Activated CD4-positive, alpha-beta T cell treated with anti-CD3 and anti-CD28 coated beads, Interleukin-2, amount 50 U/mL, for 48 hours (primary cell): Measurements from ENCODE around the gene MICU2.

Source experiments
- DNase-seq, 2 experiments: peaks; one replicate each; pipeline ENCODE4 v3.0.0-alpha.2; 2020

MICU2 gene, protein sequence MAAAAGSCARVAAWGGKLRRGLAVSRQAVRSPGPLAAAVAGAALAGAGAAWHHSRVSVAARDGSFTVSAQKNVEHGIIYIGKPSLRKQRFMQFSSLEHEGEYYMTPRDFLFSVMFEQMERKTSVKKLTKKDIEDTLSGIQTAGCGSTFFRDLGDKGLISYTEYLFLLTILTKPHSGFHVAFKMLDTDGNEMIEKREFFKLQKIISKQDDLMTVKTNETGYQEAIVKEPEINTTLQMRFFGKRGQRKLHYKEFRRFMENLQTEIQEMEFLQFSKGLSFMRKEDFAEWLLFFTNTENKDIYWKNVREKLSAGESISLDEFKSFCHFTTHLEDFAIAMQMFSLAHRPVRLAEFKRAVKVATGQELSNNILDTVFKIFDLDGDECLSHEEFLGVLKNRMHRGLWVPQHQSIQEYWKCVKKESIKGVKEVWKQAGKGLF

DNA sequence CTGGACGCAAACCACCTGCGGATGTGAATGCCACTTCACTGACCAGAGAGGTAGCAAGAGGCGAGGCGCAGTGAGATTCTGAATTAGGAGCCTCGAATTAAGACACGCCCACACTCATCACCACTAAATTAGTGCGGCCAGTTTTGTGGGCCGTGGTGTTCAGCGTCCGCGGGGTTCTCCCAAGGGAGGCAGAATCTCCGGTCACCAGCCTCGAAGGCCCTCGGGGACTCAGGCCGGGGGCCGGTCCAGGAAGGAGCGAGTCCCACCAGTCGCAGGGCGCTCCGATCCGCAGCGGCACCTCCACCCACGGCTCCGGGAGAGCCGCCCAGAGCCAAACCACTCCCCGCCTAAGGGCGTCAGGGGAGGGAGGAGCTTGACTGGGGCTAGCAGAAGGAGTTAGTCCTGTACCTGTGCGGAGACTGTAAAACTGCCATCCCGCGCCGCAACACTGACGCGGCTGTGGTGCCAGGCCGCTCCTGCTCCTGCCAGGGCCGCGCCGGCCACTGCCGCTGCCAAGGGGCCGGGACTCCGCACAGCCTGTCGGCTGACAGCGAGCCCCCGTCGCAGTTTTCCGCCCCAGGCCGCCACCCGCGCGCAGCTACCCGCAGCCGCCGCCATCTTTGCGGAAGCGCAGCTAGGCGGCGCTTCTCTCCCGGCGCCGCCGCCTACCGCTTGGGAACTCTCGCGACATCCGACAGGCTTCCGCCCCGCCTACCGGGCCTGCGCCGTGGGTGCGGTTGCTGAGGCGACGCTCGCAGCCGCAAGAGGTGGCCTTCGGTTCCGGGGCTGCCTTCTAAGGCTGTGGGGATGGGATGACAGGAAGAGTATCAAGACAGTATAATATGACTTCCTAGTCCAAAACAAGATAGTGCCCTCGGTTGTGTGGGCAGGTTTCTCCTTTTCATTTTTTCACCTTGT lies at the start of gene MICU2:
TSS of gene MICU2 (minus strand) at position 640 of the 918 bp plus-strand sequence. CDS start at position 618, 22 bp downstream.
- DNase-seq, result peak; percentile 94 to 95

DNA sequence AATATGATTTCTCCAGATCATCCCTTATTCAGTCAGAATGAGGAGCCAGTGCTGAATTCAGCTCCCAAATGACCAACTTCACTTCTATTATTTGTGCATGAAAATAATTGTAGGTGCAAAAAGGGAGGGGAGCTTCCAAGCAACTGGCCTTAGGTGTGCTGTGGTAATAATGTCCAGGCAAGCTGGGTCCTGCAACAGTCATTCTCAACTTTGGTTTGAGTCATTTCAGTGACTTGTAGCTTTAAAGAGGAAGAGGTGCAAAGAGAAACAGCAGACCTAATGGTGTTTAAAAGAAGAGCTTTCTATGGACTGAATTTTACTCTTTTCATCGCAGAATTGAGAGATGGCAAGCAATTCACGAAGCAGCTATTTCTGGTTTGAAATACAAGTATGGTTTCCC lies 37.7 kb upstream of the MICU2 start:
- no peak for DNase-seq

DNA sequence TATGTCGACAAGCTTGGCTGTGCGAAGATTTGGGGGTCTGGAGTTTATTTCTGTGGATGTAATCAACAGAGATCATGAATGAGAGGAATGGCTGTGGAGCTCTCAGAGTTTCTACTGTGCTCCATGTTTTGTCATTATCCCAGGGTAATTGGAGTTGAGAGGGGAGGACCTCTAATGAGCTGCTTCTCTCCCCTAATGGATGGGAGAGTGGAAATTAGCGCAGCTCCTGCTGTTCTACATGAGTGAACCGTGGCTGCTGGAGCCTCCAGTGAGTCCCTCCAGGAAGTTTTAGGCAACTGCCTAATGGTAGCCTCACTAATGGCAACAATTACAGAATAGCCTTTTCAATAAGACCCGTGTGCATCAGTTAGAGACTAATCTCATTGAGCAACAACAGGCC lies 35.6 kb upstream of the MICU2 start:
- DNase-seq, result no peak

DNA sequence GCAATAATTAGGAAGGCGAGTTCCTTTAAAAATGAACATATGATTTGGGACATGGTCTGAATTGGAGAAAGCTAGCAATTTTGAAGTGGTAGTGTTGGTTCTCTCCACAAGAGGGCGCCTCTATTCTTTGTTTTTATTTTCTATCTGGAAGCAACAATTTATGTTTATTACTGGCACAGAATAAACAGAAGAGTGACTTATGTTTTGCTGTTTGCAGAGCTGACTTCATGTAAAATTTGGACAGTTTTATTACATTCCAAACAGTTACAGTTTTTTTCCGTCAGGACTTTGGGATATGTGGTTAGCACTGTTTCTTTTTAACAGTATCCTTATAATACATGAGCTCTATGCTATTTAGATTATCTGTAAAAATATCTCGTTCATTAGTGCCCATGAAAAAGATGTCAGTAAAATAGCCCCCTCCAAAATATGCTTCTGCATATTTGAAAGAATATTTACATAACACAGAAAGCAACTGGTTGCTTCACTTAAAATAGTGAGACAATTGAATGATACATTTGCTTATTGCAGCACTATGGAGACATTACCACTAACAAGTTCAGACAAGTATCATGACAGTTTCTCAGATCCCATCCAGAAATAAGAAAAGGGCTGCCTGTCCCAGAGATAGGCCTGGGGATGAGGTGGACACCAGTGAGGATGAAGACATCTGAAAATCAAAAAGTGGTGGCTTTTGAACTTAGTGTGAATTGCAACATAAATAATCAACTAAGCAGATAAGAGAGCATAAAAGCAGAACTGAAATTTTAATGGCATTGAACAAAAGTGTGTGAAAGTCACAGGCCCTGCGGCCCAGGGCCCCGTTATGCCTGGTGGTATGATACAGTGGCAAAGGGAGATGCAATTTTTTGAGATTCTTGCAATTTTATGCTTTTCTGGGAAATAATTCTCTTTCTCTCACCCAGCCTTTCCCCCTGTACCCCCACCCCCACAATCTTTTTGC lies 34.6 kb upstream of the MICU2 start:
- DNase-seq, result peak; percentile 7 to 25

DNA sequence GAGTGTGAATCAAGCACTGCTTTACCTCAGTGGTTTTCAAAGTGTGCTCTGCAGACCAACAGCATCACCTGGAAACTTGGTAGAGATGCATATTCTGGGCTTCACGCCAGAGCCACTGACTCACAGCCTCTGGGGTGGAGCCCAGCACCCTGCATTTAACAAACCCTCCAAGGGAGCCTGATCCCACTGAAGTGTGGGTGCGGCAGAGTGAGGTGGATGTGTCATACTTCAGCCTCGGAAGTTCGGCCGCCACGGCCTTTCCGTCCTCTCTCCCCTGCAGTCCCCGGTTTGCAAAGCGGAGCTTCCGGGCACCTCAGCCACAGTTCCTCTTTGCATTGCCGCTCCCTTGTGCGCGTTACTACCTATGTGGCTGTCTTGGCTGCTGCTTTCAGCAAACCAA lies 33.3 kb upstream of the MICU2 start:
- peak; percentile 21 to 31 for DNase-seq

DNA sequence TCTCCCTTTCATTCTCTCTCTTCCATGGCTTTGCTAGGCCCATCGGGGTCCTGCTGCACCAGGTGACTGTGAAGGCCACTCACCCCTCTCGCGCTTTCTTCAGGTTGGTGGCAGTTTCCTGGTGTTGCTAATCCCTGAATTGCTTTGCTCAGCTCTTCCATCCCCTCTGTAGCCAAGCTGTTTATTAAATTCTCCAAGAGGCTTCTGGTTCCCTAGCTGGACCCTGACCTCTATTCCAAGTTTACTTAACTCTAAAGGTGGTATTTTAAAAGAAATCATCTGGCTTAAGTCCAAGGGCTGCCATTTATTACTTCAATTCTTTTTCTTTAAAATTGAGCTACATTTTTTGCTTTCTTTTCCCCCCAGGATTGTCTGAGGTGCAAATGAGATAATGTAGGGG lies 32.7 kb upstream of the MICU2 start:
- DNase-seq, result no peak

DNA sequence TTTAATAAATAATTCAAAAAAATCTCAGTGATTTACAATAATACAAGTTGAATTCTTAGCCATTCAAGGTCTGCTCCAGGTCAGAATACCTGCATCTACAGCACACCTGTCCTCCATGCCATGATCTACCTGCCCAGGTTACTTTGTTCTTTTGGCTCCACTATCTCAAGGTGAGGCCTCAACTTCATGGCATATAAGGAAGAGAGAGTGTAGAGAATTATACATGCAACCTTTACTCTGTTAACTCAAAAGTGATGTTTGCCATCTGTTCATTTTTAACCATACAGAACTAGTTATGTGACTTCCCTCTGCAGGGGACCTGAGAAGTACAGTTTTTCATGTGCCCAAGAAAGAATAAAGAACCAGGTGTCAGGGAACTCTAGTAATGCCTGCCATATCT lies 28.2 kb upstream of the MICU2 start:
- no peak for DNase-seq

DNA sequence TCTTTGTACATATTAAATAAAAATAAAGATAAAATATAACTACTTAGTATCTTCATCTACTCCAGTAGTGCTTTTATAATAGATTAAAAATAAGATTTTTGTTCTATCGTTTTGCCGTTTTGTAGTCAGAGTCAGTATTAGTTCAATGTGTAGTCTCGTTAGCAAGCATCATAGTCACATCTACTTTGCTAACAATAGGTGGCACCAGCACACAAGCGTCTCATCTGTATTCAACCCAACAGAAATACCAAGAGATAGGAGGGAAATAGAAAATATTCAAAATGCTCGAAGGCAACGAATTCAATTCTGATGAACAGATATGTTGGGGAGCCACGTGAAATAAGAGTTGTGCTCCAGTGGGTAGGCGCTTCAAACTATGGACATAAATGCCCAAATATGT lies 21.4 kb upstream of the MICU2 start:
- no peak for DNase-seq

DNA sequence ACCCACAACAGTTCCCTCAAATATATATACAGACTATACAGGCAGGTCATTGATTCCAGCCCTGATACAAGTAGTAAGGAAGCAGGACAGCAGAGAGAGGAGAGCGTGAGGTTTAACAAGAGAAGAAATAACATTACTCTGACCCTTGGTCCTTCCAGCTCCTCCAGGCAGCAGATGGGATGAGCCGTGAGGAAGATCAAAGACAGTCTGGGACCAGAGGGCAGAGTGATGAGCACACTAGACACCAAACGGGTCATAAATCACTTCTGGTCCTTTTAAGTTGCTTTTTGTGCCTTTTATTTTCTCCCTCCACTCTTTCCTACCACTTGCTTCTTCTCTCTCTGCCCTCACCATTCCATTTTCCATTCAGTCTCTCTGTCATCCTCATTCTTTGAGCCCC lies 16.9 kb upstream of the MICU2 start:
- DNase-seq, result no peak

DNA sequence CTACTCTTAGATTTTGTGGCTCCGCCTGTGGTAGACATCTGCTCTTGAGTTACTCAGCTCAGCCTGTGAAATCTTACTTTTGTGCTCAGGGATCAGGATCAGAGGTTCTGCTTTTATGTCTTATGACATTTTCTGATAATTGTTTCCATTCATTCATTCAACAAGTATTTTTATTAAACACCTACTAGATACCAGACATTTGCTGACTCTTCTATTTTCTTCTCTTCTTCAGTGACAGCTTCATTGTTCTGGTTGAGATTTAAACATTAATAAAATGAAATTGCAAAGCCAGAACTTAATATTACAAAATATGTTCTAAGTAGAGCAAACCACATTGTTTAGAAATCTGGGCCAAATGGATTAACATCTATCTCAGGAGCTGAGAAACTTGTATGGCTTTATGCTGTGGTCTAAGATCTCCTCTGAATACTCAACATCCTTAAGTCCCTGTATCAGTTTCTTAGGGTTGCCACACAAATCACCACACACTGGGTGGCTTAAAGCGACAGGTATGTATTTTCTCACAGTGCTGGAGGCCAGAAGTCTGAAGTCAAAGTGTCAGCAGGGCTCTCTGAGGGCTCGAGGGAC lies 15.8 kb upstream of the MICU2 start:
- no peak for DNase-seq

DNA sequence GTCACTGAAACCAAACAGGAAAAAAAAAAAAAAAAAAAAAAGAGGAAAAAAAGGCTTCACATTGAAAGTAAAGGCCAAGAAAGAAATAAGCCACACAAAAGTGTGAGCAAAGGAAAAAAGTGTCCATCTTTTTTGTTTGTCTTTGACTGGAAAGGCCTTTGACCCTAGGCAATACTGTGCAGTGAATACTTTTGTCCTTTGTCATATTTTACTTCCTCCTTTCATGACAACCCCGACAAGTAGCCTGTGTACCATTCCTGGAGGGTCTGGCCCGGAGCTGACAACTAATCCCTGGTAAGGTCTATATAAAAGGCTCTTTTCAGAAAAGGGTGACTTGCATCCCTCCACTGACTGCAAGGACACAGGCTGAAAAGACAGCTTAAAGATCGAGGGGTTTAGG lies 12.9 kb upstream of the MICU2 start:
- DNase-seq, result no peak

DNA sequence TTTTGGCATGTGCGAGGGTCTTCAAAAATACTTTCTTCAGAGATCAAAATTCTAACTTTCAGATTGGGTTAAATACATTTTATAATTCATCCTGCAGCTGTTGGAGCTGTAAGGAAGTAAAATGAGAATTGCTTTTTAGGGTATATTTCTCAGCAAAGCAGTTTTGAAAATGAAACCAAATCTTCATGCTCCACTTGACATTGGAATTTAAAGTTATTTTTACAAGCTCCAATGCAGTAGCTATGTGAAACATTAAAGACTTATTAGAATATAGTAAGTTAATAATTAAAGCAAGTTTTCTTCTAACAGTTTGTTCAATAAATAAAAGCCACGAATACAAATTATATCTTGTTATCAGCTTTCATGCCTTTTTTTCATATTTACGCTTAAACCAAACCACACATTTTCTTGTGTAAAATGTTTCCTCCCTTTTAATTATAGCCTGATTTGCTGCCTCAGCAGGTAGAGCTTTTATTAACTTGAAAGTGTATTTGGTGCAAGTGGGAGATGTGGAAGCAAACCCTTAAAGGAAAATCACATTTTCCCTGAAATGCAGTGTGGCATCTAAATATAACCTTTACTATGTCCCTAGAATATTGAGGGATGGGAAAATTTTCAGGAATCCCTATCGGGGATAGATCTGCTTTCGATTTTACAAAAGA lies 12.4 kb upstream of the MICU2 start:
- no peak for DNase-seq

DNA sequence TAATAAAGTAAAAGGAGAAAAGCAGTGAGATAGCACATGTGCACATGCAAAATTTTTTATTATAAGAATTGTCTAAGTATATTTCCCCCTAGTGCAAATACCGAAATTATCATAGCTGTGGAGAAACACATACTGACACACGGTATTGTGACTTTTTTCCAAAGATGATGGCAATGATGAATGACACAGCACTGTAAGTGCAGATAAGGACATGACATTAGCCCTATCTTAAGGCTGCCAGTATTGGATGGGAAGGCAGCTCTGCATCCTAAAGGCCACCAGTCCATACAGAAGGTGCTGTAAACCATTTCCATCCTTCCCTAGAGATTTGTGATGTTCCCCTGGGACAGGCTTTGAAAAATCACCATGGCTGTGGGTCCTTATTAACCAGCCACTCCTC lies 11.5 kb upstream of the MICU2 start:
- no peak for DNase-seq

DNA sequence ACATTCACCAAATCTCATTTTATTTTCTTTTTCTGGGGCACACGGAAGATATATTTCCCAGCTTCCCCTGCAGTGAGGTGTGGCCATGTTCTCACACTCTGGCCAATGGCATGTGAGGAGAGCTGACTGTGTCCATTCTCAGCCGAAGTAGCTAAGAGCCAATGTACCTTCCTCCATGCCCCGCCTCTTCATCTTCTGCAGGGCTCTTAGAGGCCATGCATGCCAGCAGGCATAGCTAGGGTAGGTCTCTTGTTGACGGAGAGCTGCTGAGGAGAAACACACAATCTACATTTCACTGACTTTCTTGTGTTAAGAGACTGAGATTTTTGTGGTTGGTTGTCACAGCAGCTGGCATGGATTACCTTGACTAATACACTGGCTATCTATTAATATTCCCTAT lies 9.8 kb upstream of the MICU2 start:
- no peak for DNase-seq

DNA sequence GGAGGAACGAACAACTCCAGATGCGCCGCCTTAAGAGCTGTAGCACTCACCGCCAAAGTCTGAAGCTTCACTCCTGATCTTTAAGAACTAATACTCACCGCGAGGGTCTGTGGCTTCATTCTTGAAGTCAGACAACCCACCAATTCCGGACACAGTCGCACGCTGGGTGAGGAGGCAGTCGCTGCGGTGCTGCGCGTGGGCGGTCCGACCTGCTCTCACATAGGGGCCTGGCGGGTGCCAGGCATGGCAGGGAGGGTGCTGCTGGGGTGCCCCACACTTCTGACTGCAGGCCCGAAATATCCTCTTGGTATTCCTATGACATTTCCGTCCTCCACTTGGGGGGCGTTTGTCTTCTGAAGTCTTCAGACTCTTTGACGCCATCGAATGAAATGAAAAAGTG lies 7.4 kb upstream of the MICU2 start:
- DNase-seq, result no peak

DNA sequence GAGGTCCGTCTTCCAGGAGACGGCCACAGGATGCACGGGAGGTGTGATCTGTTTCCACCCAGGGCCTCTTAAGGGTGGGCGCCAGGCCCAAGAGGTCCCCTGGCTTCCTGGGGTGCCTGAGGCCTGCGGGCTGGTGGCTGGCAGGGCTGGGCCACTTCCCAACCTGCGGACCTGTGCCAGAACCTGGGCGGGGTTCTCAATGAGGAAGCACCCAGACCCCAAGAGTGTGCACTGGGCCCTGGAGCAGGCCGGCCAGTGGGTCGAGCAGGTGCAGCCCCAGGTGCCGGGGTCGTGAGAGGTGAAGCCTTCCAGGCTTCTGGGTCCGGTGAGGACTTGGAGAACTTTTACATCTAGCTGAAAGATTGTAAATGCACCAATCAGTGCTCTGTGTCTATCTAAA lies 6.7 kb upstream of the MICU2 start:
- DNase-seq, result no peak

DNA sequence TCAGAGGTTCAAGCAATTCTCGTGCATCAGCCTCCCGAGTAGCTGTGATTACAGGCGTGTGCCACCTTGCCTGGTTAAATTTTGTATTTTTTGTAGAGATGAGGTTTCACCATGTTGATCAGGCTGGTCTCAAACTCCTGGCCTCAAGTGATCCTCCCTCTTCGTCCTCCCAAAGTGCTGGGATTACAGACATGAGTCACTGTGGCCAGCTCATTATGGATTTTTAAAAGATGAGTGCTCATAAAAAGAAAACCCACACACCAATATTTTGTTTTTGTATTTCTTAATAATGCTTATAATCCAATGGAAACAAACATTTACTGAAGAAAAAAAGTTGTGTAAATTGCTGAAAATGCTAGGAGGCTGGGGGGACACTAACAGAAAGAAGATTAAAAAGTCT lies 5.0 kb upstream of the MICU2 start:
- no peak for DNase-seq

DNA sequence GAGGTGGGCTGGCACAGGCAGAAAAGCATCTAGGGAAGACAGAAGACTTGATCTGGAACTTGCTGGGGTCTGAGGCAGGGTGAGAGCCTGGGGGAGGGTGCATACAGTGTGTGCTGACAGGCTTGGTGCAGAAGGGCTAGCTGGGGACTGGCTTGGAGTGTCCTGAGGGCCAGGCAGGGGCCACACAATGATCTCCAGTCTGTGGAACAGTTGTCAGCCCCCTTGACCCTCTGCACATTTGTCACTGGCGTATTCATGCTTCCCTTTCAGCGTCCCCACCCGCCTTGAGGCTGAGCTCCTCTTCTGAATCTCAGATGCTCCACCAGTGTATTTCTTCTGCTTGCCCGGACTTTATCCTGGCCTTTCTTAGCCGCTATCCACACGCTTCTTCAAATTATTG lies 2.8 kb upstream of the MICU2 start:
- DNase-seq, result no peak

DNA sequence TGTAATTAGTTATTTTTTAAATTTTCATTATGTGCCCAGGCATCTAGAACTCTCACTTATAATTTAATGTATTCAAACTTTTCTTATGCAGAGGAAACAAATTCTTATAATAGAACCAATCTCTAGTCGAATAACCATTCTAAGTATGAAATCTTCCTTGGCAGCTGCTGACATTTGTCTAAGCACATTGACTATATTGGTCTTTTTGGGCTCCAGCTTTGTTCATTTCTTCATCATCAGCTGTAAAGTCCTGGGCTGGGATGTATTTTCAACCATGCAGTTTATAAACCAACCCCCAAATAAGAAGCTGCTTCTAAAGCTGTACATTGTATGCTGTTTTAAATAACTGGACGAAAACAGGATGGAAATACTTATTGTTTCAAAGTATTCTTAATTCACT lies 2.3 kb upstream of the MICU2 start:
- DNase-seq, result no peak

DNA sequence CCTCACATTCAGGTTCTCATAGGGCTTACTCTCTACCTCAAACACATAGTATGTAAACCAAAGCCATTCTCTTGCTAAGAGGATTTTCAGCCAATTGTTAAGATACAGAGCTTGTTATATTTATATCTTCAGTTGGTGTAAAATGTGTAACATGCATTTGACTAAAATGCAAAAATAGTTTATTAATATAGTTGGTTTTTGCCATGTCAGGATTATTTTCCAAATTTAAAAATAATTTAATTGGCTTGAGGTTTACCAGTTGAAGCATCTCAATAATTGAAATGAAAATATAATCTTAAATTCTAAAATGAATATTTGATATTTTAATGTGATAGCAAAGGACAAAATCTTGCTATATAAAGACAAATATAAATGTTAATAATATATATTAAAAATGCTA lies 7.2 kb downstream of the MICU2 start:
- DNase-seq, result no peak

DNA sequence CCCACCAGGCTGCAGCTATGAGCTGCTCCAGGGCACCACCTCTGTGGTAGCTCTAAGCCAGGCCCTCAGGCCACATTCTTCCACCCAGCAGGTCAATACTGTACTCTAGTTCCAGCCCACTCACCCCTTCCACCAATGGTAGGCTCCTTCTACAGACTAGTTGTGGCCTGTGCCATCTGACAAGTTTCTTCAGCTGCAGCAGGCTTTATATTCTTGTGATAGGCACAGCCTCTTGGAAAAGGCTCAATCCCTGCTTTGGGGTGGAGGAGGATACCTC lies 8.5 kb downstream of the MICU2 start:
- DNase-seq, result no peak
